Right cardiac atrium (tissue), 5 donors: Measurements from ENCODE around the gene STS. TPM values are rescaled to one million over a fixed set of nuclear protein-coding genes. Genes with fewer than 3 reads are reported as not detected.

Source experiments
- ATAC-seq, 2 donors: fragments of 200-7000 bp; cut with Tn5 transposase; one replicate each; pipeline versions ENCODE4 v1.8.0 to v1.9.1; 2020; ENCODE audit warnings: moderate library complexity in 2 of 2, mild to moderate bottlenecking in 1 of 2
- DNase-seq, 3 donors: peaks; one replicate each; pipeline ENCODE4 v3.0.0-alpha.2; 2020
- H3K27ac ChIP-seq: one replicate; pipeline ENCODE4 v1.5.1; 2013; ENCODE audit warnings: mild to moderate bottlenecking, low read length, control low read depth, moderate library complexity
- H3K27me3 ChIP-seq: one replicate; pipeline ENCODE4 v1.6.1; 2013; ENCODE audit not compliant: control insufficient read depth, insufficient read depth
- H3K4me1 ChIP-seq: one replicate; pipeline ENCODE4 v1.6.1; 2013; ENCODE audit warnings: low read length; ENCODE audit not compliant: control insufficient read depth, insufficient read depth
- H3K4me3 ChIP-seq: one replicate; pipeline ENCODE4 v1.5.1; 2013; ENCODE audit warnings: low read length, control low read depth
- H3K9me3 ChIP-seq: one replicate; pipeline ENCODE4 v1.6.1; 2013; ENCODE audit warnings: low read length; ENCODE audit not compliant: control insufficient read depth
- WGBS: extraction: QIAGEN DNeasy Blood & Tissue Kit; methylation state at CpG from one replicate; pipeline ENCODE4 v1.1.7; 2013; 5-methylcytosine and 5-hydroxymethylcytosine counted together
- intact Hi-C, 4 donors: fragments of 100-400 bp; cut with DNase I; formaldehyde crosslinking; loops; one replicate each; pipeline versions ENCODE4 v1.11.0 to v1.14.0; 2022 to 2023
- long read RNA-seq, 4 donors: library from polyadenylated mRNA; unstranded; transcript quantifications; one replicate each; pipeline ENCODE4 v2.0.0, GENCODE V29; 2020 to 2021
- polyA plus RNA-seq: library from polyadenylated mRNA; stranded (reverse); fragments of 200-250 nt; gene quantifications from one replicate; pipeline ENCODE4 v1.2.3, GENCODE V29; 2013
- total RNA-seq, 4 donors: library from RNA; stranded (reverse); fragmentation: NEBNext Ultra II Directional; extraction: Animal tissue kit (Norgen Biotek cat#: 25700); gene quantifications; one replicate each; pipeline ENCODE4 v1.2.1, GENCODE V29; 2021
- donor health status: healthy with polysubstance abuse.
- donor health status: DM: no; HTN: yes; CAD: no.
- donor health status: DM: no; HTN: no; CAD: no.
- donor health status: DM: no; HTN: yes; CAD: no; lungs with severe emphysema.
- donor health status: DM: yes; HTN: yes; CAD: no.

STS gene
- total RNA-seq = 1 to 10 TPM; 6.7 to 8.1 (median 6.8) TPM
- polyA plus RNA-seq = 2.7 TPM
- long read RNA-seq, donor 1, partial matches to known transcripts = 0 of 10 reads
- long read RNA-seq, donor 1, other reads (novel, unspliced or antisense) = 10 of 10 reads
- long read RNA-seq, donor 2, partial matches to known transcripts = 2 of 6 reads
- long read RNA-seq, donor 2, other reads (novel, unspliced or antisense) = 4 of 6 reads
- long read RNA-seq, donor 3, partial matches to known transcripts = 7 of 8 reads
- long read RNA-seq, donor 3, other reads (novel, unspliced or antisense) = 1 of 8 reads
- long read RNA-seq, donor 4, partial matches to known transcripts = 1 of 6 reads
- long read RNA-seq, donor 4, other reads (novel, unspliced or antisense) = 5 of 6 reads

DNA sequence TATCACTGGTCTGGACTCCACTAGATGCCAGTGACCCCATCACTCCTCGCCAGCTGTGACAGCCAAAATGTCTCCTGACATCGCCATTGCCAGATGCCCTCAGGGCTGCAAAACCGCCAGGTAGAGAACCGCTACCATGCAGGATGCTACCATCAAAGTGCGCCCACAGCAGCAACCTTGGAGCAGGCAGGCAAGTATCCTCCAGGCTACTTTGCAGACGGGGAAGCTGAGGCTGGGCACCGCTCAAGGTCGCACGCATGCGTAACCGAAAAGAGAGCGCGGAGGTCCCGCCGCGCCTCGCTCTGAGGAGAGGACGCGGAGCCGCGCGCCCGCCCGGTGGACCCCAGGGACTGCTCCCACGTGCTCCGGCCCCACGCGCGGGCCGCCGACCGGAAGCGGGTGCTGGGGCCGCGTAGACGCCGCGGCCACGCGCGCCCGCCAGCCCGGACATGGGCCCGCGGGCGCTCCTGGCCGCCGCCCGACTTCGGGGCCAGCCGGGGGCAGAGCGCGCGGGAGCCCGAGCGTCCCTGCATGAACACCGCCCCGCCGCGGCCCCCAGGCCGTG is at the start of gene STS:
STS (plus strand) TSS at position 300 of the 565 bp plus-strand sequence. CDS start 105,488 bp downstream, outside the sequence.
- no peaks in the 10 kb centered on the region for H3K27me3 ChIP-seq
- intact Hi-C loops = no loop called here
- peak within 1 kb of the TSS; percentile 93 for H3K27ac ChIP-seq
- ATAC-seq = peak; percentile 81 to 82
- peak; percentile 70 to 89 (median 79) for DNase-seq
- WGBS = under 1% methylated on average over 61 of the region's 61 CpGs
- no peaks in the 10 kb centered on the region for H3K9me3 ChIP-seq
- H3K4me1 ChIP-seq = no peaks in the 10 kb centered on the region
- peak within 1 kb of the TSS; percentile 75 for H3K4me3 ChIP-seq

DNA sequence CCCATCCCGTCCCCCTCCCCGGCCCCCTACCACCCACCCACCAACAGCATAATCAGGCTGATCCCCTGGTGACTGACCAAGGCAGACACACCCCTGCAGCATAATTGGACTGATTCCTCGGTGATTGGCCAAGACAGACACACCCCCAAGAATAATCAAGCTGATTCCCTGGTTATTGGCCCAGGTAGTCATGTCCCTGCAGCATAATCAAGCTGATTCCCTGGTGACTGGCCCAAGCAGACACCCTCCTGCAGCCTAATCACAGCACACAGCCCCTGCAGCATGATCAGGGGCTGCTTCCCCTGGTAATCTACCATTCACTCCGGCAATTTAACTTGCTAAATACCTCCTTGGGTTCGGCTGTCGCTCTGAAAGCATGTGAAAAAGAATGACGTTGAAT is 47.5 kb upstream of the STS start:
- DNase-seq (no peak), ATAC-seq (no peak)
- intact Hi-C loops = no loop called here
- no peaks in the 10 kb centered on the region for H3K9me3 ChIP-seq
- no peaks in the 10 kb centered on the region for H3K27me3 ChIP-seq
- no peak overlapping the region for H3K27ac ChIP-seq
- no peaks in the 10 kb centered on the region for H3K4me1 ChIP-seq
- 84% methylated on average over 7 of the region's 7 CpGs for WGBS
- no peak overlapping the region for H3K4me3 ChIP-seq

- DNase-seq (no peak), ATAC-seq (no peak)
- H3K27me3 ChIP-seq = no peaks in the 10 kb centered on the region
- WGBS = 93% methylated on average over 3 of the region's 3 CpGs
- H3K4me1 ChIP-seq = no peaks in the 10 kb centered on the region
- H3K4me3 ChIP-seq = no peak overlapping the region
- no peaks in the 10 kb centered on the region for H3K9me3 ChIP-seq
- intact Hi-C loops = no loop called here
- H3K27ac ChIP-seq = no peak overlapping the region
Measured at GRCh38 chrX:7102119-7102518, 45.4 kb upstream of the STS start.

DNA sequence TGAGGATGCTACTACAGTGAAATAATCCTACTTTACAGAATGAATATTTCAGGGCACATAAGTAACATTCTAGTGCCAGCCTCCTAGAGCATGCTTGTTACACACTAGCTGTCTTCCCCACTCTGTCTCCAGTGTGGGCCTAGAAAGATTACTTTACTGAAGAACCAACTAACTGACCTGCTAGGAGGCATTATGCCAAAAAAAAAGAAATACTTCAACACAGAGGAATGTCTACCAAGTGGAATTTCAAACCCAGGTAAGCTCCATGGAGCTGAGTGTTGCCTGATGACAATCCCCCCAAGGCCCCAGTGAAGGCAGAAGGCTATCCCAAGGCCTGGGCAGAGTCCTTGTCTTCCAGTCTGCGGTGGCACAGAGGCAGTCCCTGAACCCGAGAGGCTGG is 40.9 kb upstream of the STS start:
- DNase-seq = no peak
- H3K27me3 ChIP-seq = no peaks in the 10 kb centered on the region
- no peaks in the 10 kb centered on the region for H3K9me3 ChIP-seq
- H3K4me1 ChIP-seq = no peaks in the 10 kb centered on the region
- H3K4me3 ChIP-seq = no peak overlapping the region
- intact Hi-C loops = no loop called here
- WGBS = 100% methylated on average over 2 of the region's 2 CpGs
- H3K27ac ChIP-seq = no peak overlapping the region
- no peak for ATAC-seq

DNA sequence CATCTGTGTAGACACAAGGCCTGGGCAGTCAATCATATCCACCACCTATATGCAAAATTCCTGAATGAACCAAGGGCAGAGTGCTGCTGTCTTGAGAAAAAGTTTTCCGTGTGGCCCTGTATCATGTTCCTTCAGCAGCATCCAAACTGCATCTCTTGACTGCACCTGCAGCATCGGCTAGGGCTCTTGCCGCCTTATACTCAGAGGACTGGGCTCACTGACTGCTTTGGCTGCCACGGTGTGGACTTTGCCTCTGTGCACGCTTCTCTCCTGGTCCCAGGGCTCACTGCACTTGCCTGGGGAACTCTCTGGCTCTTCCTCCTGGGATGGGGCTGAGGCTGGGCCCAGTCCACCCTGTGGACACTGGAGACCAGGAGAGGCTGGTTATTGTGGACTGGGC is 39.5 kb upstream of the STS start:
- no peaks in the 10 kb centered on the region for H3K4me1 ChIP-seq
- no peak for DNase-seq
- no peak overlapping the region for H3K4me3 ChIP-seq
- 96% methylated on average over 5 of the region's 5 CpGs for WGBS
- intact Hi-C loops = no loop called here
- H3K27ac ChIP-seq = no peak overlapping the region
- H3K27me3 ChIP-seq = no peaks in the 10 kb centered on the region
- no peaks in the 10 kb centered on the region for H3K9me3 ChIP-seq
- no peak for ATAC-seq

GRCh38 chrX:7109049-7109531 is 38.4 kb upstream of the STS start:
- DNase-seq = no peak
- no peaks in the 10 kb centered on the region for H3K27me3 ChIP-seq
- no peak overlapping the region for H3K4me3 ChIP-seq
- ATAC-seq = peak in 1 of 2 donors; percentile 51
- 25% methylated on average over 11 of the region's 11 CpGs for WGBS
- no peaks in the 10 kb centered on the region for H3K9me3 ChIP-seq
- intact Hi-C loops = no loop called here
- no peak overlapping the region for H3K27ac ChIP-seq
- H3K4me1 ChIP-seq = no peaks in the 10 kb centered on the region

DNA sequence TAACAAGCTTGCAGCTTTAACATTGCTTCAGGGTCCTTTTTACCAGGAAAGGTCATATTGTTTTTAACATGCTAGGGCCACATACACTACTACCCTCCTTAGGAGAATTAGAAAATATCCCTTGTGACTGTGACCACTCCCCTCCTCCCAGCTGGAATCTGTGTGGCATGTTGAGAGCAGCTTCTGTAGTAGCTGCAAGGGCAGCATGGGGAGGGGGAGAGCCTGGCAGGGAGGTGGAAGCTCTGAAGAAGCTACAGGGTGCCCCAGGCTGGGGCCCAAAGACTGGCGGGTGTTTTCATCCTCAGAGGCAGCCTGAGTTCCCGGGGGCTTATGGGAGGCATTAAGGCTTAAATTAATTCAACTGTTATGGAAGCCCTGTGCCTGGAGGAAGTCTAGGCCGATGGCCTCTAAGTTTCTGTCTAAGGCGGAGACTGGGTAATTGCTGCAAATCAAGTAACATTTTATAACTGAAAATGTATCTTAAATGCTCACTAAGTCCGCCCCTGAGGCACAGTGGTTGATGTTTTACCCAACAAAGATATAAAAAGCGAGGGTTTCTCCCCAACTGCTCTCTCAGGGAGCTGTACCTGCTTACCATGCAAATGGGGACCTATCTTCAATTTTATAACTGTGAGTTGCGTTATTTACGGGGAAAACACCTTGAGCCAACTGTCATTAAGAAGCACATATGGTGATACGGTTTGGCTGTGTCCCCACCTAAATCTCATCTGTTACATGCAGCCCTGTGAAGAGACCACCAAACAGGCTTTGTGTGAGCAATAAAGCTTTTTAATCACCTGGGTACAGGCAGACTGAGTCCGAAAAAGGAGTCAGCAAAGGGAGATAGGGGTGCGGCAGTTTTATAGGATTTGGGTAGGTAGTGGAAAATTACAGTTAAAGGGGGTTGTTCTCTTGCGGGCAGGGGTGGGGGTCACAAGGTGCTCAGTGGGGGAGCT is 37.4 kb upstream of the STS start:
- Histone ChIP-seq H3K27ac (no peak overlapping the region), H3K27me3 (no peaks in the 10 kb centered on the region), H3K4me3 (no peak overlapping the region), H3K9me3 (no peaks in the 10 kb centered on the region), H3K4me1 (no peaks in the 10 kb centered on the region)
- DNase-seq (peak in 1 of 3 donors; percentile 22), ATAC-seq (no peak)
- 78% methylated on average over 12 of the region's 12 CpGs for WGBS
- intact Hi-C loops = no loop called here

DNA sequence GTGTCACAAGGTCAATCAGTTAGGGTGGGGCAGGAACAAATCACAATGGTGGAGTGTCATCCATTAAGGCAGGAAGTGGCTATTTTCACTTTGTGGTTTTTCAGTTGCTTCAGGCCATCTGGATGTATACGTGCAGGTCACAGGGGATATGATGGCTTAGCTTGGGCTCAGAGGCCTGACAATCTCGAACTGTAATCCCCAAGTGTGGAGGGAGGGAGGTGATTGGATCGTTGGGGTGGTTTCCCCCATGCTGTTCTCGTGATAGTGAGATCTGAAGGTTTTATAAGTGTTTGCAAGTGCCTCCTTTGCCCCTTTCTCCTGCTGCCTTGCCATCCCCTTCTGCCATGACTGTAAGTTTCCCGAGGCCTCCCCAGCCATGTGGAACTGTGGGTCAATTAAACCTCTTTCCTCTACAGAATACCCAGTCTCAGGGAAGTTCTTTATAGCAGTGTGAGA is 36.7 kb upstream of the STS start:
- Histone ChIP-seq H3K27me3 (no peaks in the 10 kb centered on the region), H3K4me1 (no peaks in the 10 kb centered on the region), H3K4me3 (no peak overlapping the region), H3K27ac (no peak overlapping the region), H3K9me3 (no peaks in the 10 kb centered on the region)
- WGBS = 58% methylated on average over 5 of the region's 5 CpGs
- DNase-seq (no peak), ATAC-seq (no peak)
- intact Hi-C loops = no loop called here

GRCh38 chrX:7111518-7111917 is 36.0 kb upstream of the STS start:
- intact Hi-C loops = no loop called here
- Histone ChIP-seq H3K4me3 (no peak overlapping the region), H3K27ac (no peak overlapping the region), H3K4me1 (no peaks in the 10 kb centered on the region), H3K27me3 (no peaks in the 10 kb centered on the region), H3K9me3 (no peaks in the 10 kb centered on the region)
- ATAC-seq (no peak), DNase-seq (no peak)
- over 99% methylated on average over 6 of the region's 6 CpGs for WGBS

DNA sequence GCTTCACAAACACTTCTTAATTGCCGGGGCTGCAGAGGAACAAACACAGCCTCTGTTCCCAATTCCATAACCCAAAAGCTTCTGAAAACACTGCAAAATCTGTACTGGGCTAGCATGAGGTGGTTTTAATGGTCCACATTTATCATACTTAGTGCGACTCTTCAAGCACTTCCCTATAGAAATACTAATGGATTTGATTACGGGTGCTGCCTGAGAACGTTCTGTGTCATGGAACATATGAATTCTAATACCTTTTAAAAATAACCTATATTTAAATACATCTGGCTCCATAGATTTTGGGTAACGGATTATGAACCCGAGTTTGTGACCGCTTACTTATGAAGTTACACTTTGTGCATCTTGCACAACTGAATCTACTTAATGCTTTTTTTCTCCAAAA is 35.4 kb upstream of the STS start:
- ATAC-seq (no peak), DNase-seq (no peak)
- intact Hi-C loops = no loop called here
- no peak overlapping the region for H3K27ac ChIP-seq
- 97% methylated on average over 7 of the region's 7 CpGs for WGBS
- no peaks in the 10 kb centered on the region for H3K27me3 ChIP-seq
- no peaks in the 10 kb centered on the region for H3K4me1 ChIP-seq
- no peaks in the 10 kb centered on the region for H3K9me3 ChIP-seq
- H3K4me3 ChIP-seq = no peak overlapping the region

- intact Hi-C loops = no loop called here
- Histone ChIP-seq H3K4me1 (no peaks in the 10 kb centered on the region), H3K4me3 (no peak overlapping the region), H3K27me3 (no peaks in the 10 kb centered on the region), H3K9me3 (no peaks in the 10 kb centered on the region), H3K27ac (no peak overlapping the region)
- ATAC-seq (peak; percentile 82 to 84), DNase-seq (peak; percentile 61 to 73 (median 61))
- 37% methylated on average over 6 of the region's 6 CpGs for WGBS
Measured at GRCh38 chrX:7115557-7115956, 32.0 kb upstream of the STS start.
